Measurements from ENCODE around the gene PDLIM1.

- TF ChIP-seq POLR2A (IDR thresholded peaks at IDR 0.05; ENCODE audit: low read length) (no peak), GATA1 (IDR thresholded peaks at IDR 0.05; ENCODE audit: low read depth, low read length) (no peak)
Observed at GRCh38 chr10:95300022-95300539, 9.3 kb upstream of the PDLIM1 start.
